GM23248 (cell line): ENCODE data around the gene PLCE1. TPM values are rescaled to one million over a fixed set of nuclear protein-coding genes. Genes with fewer than 3 reads are reported as not detected.

Source experiments
- DNase-seq: peaks from one replicate; pipeline ENCODE4 v3.0.0-alpha.2; 2015
- H2AFZ ChIP-seq: fragments of 200-600 bp; sonication (generic); 2 replicates; pipeline ENCODE4 v1.6.1; 2016; ENCODE audit warnings: antibody characterized with exemption
- H3F3A ChIP-seq: fragments of 200-600 bp; sonication (generic); 2 replicates; pipeline ENCODE4 v1.6.1; 2016; ENCODE audit warnings: mild to moderate bottlenecking, antibody characterized with exemption, mixed run types; ENCODE audit not compliant: insufficient read depth
- H3K27ac ChIP-seq: fragments of 200-600 bp; sonication (generic); 2 replicates; pipeline ENCODE4 v1.5.1; 2016; ENCODE audit warnings: mild to moderate bottlenecking
- H3K27me3 ChIP-seq: fragments of 200-600 bp; sonication (generic); replicated peaks from 2 replicates; pipeline ENCODE4 v1.6.1; 2016; ENCODE audit warnings: mild to moderate bottlenecking; ENCODE audit not compliant: insufficient read depth
- H3K36me3 ChIP-seq: fragments of 200-600 bp; sonication (generic); 2 replicates; pipeline ENCODE4 v1.6.1; 2016; ENCODE audit warnings: low read depth, mild to moderate bottlenecking
- H3K4me1 ChIP-seq: fragments of 200-600 bp; sonication (generic); 2 replicates; pipeline ENCODE4 v1.6.1; 2016; ENCODE audit warnings: mild to moderate bottlenecking; ENCODE audit not compliant: insufficient read depth
- H3K4me2 ChIP-seq: fragments of 200-600 bp; sonication (generic); one replicate; pipeline ENCODE4 v1.6.1; 2016; ENCODE audit warnings: mild to moderate bottlenecking; ENCODE audit not compliant: unreplicated experiment
- H3K4me3 ChIP-seq: fragments of 200-600 bp; sonication (generic); 2 replicates; pipeline ENCODE4 v1.5.1; 2016; ENCODE audit warnings: mild to moderate bottlenecking
- H3K79me2 ChIP-seq: fragments of 200-600 bp; sonication (generic); 2 replicates; pipeline ENCODE4 v1.6.1; 2016; ENCODE audit warnings: mild to moderate bottlenecking; ENCODE audit not compliant: insufficient read depth
- H3K9ac ChIP-seq: fragments of 200-600 bp; sonication (generic); 2 replicates; pipeline ENCODE4 v1.6.1; 2016; ENCODE audit warnings: mild to moderate bottlenecking
- H3K9me2 ChIP-seq: fragments of 200-600 bp; sonication (generic); 2 replicates; pipeline ENCODE4 v1.6.1; 2016; ENCODE audit warnings: mixed run types, mild to moderate bottlenecking, moderate library complexity; ENCODE audit not compliant: insufficient read depth
- H3K9me3 ChIP-seq: fragments of 200-600 bp; sonication (generic); one replicate; pipeline ENCODE4 v1.6.1; 2017; ENCODE audit warnings: low read depth
- H4K20me1 ChIP-seq: fragments of 200-600 bp; sonication (generic); 2 replicates; pipeline ENCODE4 v1.6.0; 2016; ENCODE audit not compliant: insufficient read depth
- EZH2 ChIP-seq: fragments of 200-600 bp; sonication (generic); IDR thresholded peaks from 2 replicates; pipeline ENCODE4 v1.6.1; 2018; ENCODE audit warnings: antibody characterized with exemption, mild to moderate bottlenecking; ENCODE audit not compliant: insufficient read depth, poor library complexity, severe bottlenecking
- EZH2phosphoT487 ChIP-seq: fragments of 200-600 bp; sonication (generic); IDR thresholded peaks from 2 replicates; pipeline ENCODE4 v1.6.1; 2018; ENCODE audit warnings: antibody characterized with exemption, moderate library complexity, mild to moderate bottlenecking, low read depth; ENCODE audit not compliant: insufficient read depth
- WGBS, 2 experiments: methylation state at CpG; one replicate each; pipeline ENCODE4 v1.1.6; 2015 to 2017; ENCODE audit warnings: low lambda C conversion rate in 2 of 2, low coverage in 1 of 2; ENCODE audit errors: missing lambda C conversion rate in 2 of 2; 5-methylcytosine and 5-hydroxymethylcytosine counted together
- in situ Hi-C: fragments of 300-500 bp; cut with MboI; formaldehyde crosslinking; loops from 2 replicates; pipeline ENCODE4 v1.15.0; 2020
- polyA plus RNA-seq: library from polyadenylated mRNA; unstranded; fragments of >200 nt; fragmentation: Nextera tagmentation; extraction: Ambion mirVana; gene quantifications from 2 replicates; pipeline ENCODE4 v1.2.1, GENCODE V29; 2016
- total RNA-seq: library from RNA; depleted of rRNA; stranded (reverse); fragments of >200 nt; shearing (Covaris generic); gene quantifications from 2 replicates; pipeline ENCODE4 v1.2.3, GENCODE V29; 2014; rRNA removed

The PLCE1 gene
- total and polyA plus RNA-seq, 2 experiments from 2014 or later = 3.7 to 6.2 TPM

DNA sequence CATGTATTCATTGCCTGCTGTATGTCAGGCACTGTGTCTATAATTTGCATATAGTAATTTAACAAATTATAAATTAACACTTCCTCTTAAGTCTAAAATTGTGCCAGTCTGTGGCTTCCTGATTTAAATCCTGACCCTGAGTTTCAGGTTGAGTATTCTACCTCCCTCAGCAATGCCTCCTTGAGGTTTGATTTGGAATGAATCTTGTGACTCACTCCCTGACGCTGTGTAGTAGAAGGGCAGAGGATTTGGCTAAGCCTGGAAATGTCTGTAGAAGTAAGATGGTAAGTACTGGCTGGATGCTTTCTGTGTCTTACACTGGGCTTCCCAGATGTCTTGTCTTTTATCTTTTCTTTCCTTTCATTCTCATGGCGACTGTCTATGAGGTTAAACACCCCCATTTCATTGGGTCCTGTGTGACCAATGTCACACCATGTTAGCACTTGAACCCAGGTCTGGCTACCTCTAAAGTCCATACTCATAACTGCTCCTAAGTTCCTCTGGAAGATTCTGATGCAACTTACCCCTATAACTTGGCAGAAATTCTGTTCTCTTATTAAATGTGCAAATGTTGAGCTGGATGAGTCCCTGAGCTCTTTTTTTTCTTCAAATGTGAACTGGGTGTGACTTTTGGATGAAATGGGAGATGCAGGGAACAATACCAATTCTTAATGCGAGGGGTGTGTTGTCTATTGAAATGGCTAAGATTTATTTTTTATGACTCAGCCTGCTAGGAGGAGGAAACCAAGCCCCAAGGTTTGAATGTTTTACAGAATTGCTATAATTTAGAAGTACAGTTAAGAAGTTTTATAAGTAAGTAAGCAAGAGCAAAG lies 48.5 kb downstream of the PLCE1 start:
- H3K36me3 ChIP-seq = no peaks in the 10 kb centered on the region
- no peaks in the 10 kb centered on the region for H4K20me1 ChIP-seq
- TF ChIP-seq EZH2phosphoT487 (no peak), EZH2 (no peak)
- H3K27ac ChIP-seq = peak overlapping the region; percentile 85
- in situ Hi-C loops = no loop called here
- peak overlapping the region; percentile 39 for H3K4me3 ChIP-seq
- H2AFZ ChIP-seq = peak overlapping the region; percentile 66
- no peaks in the 10 kb centered on the region for H3K79me2 ChIP-seq
- peak; percentile 91 for DNase-seq
- H3K27me3 ChIP-seq = no peaks in the 10 kb centered on the region
- peak overlapping the region; percentile 52 for H3K4me2 ChIP-seq
- peaks cover 46% of the 10 kb centered on the region for H3K4me1 ChIP-seq
- no peaks in the 10 kb centered on the region for H3K9me3 ChIP-seq
- 0 to 1% methylated on average over 3 of the region's 3 CpGs for whole genome bisulfite sequencing, 2 experiments
- H3K9me2 ChIP-seq = no peaks in the 10 kb centered on the region
- peak overlapping the region; percentile 53 for H3K9ac ChIP-seq
- peaks cover 26% of the 10 kb centered on the region for H3F3A ChIP-seq

DNA sequence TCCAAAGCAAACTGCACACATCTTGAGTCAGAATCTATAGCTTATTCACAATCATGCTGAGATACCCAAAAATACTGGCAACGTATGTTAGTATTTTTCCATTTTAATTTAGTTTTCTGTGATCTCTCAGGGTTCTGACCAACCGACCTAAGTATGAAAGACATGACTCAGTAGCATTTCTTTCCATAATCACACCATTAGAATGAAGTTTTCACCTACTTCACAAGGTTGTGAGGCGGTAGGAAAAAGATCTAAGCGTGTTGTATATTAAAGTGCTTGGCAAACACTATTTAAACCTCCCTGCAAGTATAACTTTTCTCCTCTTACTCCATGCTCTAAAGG lies 49.1 kb downstream of the PLCE1 start:
- Histone ChIP-seq H3K4me2 (peak overlapping the region; percentile 52), H3K4me1 (peaks cover 40% of the 10 kb centered on the region), H3K27ac (peak overlapping the region; percentile 85), H3K9ac (peak overlapping the region; percentile 53), H3K9me3 (no peaks in the 10 kb centered on the region), H2AFZ (peak overlapping the region; percentile 66), H3K9me2 (no peaks in the 10 kb centered on the region), H3K79me2 (no peaks in the 10 kb centered on the region), H3F3A (peaks cover 26% of the 10 kb centered on the region), H3K36me3 (no peaks in the 10 kb centered on the region), H4K20me1 (no peaks in the 10 kb centered on the region), H3K4me3 (peak overlapping the region; percentile 39), H3K27me3 (no peaks in the 10 kb centered on the region)
- TF ChIP-seq EZH2phosphoT487 = no peak
- no peak for TF ChIP-seq EZH2
- peak; percentile 71 for DNase-seq
- WGBS, 2 experiments = 26 to 32% methylated on average over 4 of the region's 4 CpGs
- in situ Hi-C loops = no loop called here

Other genes starting within 250 kb of the PLCE1 start
- not detected in 2 replicates for gene LGI1, start 236.0 kb upstream of the PLCE1 start, total RNA-seq
- gene LGI1, start 236.0 kb upstream of the PLCE1 start, polyA plus RNA-seq = not detected in 2 replicates
- gene SLC35G1, start 100.0 kb upstream of the PLCE1 start, total RNA-seq = 3.8 and 6.2 TPM in 2 replicates
- gene SLC35G1, start 100.0 kb upstream of the PLCE1 start, polyA plus RNA-seq = 5.3 and 5.9 TPM in 2 replicates